ENCODE measurements around the gene ARHGAP26.
A peak's percentile ranks its signal among the peaks of the same experiment; 100 is the strongest.

ARHGAP26 gene

DNA sequence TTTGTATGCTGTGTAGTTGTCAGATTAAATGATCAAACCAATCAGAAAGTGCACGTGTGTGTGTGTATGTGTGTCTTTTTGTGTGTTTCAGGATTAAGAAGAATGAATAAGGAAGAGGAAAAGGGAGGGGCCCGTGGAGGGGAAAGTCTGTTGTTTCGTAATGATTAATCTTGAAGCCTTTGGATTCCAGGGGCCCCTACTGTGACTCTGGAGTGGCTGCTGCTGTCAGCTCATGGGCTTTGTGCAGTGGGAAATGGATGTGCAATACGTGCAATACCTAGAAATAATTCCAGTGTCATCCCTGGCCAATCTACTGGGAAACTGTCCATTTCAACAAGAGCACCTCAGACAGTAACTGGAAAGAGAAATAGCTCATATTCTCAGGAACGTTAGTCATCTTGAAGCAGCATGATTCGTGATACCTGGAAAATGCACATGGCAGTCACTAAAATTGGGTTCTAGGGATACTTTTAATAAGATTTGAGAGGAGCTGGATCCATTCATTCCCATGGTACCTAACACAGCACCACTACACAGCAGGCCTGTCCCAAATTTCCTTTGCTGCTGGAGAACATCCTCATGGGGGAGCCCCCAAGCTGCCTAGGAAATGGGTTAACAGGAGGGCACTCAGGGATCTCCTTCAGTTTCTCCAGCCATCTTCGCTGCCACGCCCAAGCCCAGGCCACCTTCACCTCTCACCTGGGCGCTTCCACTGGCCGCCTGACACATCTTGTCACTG is 447.1 kb downstream of the ARHGAP26 start:
- H3K4me3 ChIP-seq (ENCODE audit: low read depth, low read length) = no peak overlapping the region
- no peak for DNase-seq (ENCODE audit: low read depth)
- TF ChIP-seq CTCF (IDR thresholded peaks at IDR 0.05; ENCODE audit: low read depth, low read length, missing control alignments) = no peak

DNA sequence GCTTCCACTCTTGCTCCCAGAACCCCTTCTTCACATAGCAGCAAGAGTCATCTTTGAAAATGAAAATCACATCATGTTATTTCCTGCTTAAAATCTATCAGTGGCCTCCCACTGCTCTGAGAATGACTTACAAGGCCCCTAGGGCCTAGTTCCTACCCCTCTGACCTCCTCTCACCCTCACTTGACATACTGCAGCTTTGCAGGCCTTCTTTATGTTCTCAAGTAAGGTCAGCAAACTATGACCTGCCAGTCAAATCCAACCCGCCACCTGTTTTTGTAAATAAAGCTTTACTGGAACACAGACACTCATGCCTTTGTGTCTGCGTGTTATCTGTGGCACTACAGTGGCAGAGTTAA is 447.6 kb downstream of the ARHGAP26 start:
- DNase-seq (ENCODE audit: low read depth) = no peak
- H3K4me3 ChIP-seq (ENCODE audit: low read depth, low read length) = no peak overlapping the region
- TF ChIP-seq CTCF (IDR thresholded peaks at IDR 0.05; ENCODE audit: low read depth, low read length, missing control alignments) = no peak

DNA sequence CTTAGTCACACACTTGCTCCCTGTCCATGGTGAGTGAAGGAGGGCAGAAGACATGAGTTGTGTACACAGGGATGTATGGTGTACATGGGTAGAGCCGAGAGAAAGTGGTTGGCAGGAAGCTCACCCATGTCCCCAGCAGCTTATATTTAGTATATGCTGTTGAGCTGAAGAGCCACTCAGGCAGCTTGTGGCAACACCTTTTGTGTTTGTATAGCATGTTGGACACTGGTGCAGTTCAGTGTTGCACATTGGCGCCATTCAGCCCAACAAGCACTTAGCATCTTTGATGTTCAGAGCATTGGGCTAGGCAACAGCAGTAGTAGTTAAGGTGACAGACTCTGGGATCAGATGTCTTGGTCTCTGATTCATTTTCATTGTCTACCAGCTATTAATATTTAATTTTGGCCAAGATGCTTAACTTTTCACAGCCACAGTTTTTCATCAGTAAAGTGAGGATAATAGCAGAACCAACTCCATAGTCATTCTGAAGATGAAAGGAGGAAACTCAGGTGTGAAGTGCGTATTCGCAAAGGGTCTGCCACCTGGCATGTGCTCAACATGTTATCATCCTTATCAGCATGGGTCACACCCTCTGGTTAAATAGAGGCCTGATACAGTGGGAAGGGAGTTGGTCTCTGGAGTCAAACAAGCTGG is 448.5 kb downstream of the ARHGAP26 start:
- H3K4me3 ChIP-seq (ENCODE audit: low read depth, low read length) = no peak overlapping the region
- no peak for TF ChIP-seq CTCF (IDR thresholded peaks at IDR 0.05; ENCODE audit: low read depth, low read length, missing control alignments)
- no peak for DNase-seq (ENCODE audit: low read depth)

- no peak overlapping the region for H3K4me3 ChIP-seq (ENCODE audit: low read depth, low read length)
- no peak for DNase-seq (ENCODE audit: low read depth)
- TF ChIP-seq CTCF (IDR thresholded peaks at IDR 0.05; ENCODE audit: low read depth, low read length, missing control alignments) = no peak
Observed at GRCh38 chr5:143219696-143220095, 449.5 kb downstream of the ARHGAP26 start.

DNA sequence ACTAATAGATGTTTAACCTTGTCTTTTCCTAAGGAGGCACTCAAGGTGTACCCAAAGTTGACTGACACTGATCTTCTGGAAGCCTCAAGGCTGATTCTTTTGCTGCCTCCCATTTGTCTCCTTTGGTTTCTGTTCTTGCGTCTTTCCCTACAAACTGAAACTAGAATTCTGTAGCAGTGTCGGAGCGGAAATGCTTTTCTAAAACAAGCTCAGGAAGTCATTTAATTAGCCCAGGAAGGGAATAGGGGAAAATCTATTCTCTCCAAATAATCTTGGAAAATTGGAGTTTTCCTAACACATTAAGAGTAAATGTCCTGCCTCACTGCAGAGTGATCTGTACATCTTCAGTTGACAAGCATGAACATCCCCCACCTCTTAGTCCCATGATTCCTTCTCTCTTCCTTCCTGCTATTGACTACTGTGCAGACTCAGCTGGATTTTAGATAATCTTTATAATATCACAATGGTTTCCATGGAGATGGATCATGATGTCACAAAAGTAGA is 450.6 kb downstream of the ARHGAP26 start:
- no peak for DNase-seq (ENCODE audit: low read depth)
- H3K4me3 ChIP-seq (ENCODE audit: low read depth, low read length) = peak overlapping the region; percentile 6; the same call in 1 of the 2 replicates

More for the DNA sequence above, 450.6 kb downstream of the ARHGAP26 start:
- no peak for TF ChIP-seq CTCF (IDR thresholded peaks at IDR 0.05; ENCODE audit: low read depth, low read length, missing control alignments)
